NCI-H1436 (cell line): Measurements from ENCODE around the gene DAZ4.
"Not testable (repeated sequence)": the region's sequence is repeated elsewhere in the genome, so short reads cannot be mapped to it uniquely, and the experiment has no call there.

Source experiments
- DNase-seq: peaks from one replicate; lab custom pipeline; 2025; lab: John Stamatoyannopoulos, UW

DAZ4 gene

DNA sequence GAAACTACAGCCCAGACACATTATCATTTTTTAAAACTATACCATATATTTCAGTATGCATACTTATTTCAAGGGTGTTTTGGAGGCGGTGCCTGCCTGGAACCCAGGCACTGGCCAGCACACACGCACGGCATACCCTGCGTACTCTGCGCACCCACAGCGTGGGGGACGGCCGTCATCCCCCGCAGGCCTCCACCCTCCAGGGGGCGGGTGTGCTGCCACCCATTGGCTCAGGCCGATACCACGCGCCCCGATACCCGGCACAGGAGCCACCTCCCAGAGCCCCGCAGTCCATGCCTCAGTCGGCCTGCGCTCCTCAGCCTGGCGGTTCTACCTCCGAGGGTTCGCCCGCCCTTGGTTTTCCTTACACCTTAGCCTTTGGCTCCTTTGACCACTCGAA, at the start of gene DAZ4:
DAZ4 (plus strand) TSS at position 301 of the 400 bp plus-strand sequence. CDS start 208 bp downstream, outside the sequence.
- DNase-seq: not testable (repeated sequence)

DNA sequence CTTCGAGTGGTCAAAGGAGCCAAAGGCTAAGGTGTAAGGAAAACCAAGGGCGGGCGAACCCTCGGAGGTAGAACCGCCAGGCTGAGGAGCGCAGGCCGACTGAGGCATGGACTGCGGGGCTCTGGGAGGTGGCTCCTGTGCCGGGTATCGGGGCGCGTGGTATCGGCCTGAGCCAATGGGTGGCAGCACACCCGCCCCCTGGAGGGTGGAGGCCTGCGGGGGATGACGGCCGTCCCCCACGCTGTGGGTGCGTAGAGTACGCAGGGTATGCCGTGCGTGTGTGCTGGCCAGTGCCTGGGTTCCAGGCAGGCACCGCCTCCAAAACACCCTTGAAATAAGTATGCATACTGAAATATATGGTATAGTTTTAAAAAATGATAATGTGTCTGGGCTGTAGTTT, 20.4 kb upstream of the DAZ4 start, which contains the start of gene DAZ3:
DAZ3 (minus strand) TSS at position 101 of the 400 bp plus-strand sequence. CDS start 208 bp downstream, outside the sequence.
- not testable (repeated sequence) for DNase-seq

GRCh38 chrY:24821836-24822235, 11.9 kb upstream of the DAZ4 start:
- DNase-seq: not testable (repeated sequence)

DNA sequence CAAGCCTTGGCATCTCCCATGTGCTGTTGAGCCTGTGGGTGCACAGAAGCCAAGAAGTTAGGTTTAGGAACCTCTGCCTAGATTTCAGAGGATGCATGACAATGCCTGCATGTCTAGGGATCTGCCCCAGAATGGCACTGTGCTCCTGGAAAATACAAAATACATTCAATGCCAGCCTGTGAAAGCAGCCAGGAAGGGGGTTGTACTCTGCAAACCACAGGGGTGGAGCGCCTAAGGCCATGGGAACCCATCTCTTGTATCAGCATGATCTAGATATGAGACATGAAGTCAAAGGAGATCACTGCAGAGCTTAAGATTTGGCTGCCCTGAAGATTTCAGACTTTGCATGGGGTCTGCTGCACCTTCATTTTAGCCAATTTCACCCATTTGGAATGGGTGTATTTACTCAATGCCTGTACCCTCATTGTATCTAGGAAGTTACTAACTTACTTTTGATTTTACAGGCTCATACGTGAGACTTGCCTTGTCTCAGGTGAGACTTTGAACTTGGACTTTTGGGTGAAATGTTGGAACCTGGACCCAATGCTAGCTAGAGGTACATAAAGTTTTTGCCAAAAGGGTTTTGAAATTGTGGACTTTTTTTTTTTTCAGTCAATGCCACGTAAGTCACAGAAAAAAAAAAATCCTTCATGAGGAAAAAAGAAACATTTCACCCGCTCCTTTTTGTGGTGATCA, 9.4 kb upstream of the DAZ4 start:
- DNase-seq: not testable (repeated sequence)

DNA sequence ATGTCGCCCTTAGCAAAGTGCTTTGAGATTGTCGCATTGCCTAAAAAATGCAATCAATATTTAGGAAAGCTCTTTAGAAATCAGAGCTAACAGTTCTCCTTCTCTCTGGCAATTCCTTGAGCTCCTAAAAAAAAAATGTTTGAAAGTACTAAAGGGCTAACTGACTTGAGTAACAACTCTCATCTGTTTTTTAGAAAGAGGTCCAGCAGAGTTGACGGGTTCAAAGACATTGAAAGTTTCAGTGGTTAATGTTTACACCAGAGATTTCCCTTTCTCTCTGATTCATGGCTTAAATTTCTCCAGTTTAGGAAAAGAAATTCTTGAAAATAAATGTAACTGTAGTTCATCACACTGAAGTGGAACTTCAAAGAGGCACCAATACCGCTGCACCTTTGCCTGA, 8.7 kb upstream of the DAZ4 start:
- DNase-seq: not testable (repeated sequence)
